GM19397 (cell line): ENCODE measurements around the gene DNAJB11.
"Not testable (repeated sequence)": the region's sequence is repeated elsewhere in the genome, so short reads cannot be mapped to it uniquely, and the experiment has no call there.

Experiments
- ATAC-seq: cut with Tn5 transposase; IDR thresholded peaks from one replicate; pipeline ENCODE4 v1.9.1; 2021; ENCODE audit warnings: mild to moderate bottlenecking, moderate library complexity; ENCODE audit not compliant: unreplicated experiment

The DNAJB11 gene

DNA sequence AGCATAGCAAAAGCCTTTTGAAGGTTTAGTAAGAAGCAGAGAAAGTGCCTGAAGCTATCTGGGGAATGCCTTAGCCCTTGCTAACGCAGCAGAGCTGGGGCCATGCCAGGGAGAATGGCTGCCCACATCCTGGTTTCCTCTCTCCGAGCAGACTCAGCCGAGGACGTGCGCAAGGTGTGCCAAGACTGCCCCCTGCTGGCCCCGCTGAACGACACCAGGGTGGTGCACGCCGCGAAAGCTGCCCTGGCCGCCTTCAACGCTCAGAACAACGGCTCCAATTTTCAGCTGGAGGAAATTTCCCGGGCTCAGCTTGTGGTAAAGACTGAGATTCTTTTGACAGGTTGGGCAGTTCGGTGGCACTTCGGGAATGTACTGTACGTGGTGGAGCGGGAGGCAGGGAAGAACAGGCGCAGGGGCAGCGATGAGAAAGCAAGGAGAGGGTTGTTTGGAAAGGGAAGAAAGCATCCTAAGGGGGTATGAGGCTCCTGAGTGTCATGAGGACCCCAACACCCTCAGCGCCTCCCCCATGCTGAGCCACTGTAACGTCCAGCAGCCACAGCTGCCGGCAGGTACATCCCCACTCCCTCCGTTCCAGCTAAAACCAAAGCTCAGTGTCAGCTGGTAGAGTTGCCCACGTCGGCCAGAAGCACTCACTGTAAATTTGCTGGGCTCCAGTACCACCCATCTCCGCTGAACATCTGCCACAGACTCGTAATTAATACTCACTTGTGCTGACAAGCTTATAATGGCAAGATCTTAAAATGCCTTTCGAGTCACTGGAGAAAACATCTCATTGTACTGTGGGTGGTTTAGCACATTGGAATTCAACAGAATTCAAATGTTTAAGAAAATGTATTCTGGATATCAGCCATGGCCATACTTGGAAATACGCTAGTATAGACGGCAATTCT lies 46.8 kb downstream of the DNAJB11 start:
- ATAC-seq = peak; percentile 88

- ATAC-seq = no peak
Measured at GRCh38 chr3:186618318-186618938, 47.9 kb downstream of the DNAJB11 start.

GRCh38 chr3:186619787-186620212 lies 49.3 kb downstream of the DNAJB11 start:
- no peak for ATAC-seq

DNA sequence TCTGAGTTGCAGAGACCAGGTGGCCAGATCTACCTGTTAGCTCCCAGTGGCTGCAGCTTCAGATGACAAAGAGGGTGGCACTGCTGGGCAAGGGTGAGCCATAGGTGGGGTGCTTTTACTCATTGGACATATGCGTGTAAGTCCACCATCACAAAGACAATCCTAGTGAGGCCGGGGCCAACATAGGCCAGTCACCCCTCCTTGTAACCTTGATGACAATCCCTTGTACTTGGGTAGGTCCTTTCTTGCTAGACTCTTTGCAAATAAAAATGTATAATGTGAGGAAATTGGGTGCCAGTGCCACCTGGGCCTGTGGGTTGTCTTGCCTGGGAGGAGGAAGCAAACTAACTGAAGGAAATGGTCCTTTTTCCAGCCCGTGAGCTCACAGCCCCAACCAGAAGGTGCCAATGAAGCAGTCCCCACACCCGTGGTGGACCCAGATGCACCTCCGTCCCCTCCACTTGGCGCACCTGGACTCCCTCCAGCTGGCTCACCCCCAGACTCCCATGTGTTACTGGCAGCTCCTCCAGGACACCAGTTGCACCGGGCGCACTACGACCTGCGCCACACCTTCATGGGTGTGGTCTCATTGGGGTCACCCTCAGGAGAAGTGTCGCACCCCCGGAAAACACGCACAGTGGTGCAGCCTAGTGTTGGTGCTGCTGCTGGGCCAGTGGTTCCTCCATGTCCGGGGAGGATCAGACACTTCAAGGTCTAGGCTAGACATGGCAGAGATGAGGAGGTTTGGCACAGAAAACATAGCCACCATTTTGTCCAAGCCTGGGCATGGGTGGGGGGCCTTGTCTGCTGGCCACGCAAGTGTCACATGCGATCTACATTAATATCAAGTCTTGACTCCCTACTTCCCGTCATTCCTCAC lies 49.9 kb downstream of the DNAJB11 start:
- no peak for ATAC-seq

DNA sequence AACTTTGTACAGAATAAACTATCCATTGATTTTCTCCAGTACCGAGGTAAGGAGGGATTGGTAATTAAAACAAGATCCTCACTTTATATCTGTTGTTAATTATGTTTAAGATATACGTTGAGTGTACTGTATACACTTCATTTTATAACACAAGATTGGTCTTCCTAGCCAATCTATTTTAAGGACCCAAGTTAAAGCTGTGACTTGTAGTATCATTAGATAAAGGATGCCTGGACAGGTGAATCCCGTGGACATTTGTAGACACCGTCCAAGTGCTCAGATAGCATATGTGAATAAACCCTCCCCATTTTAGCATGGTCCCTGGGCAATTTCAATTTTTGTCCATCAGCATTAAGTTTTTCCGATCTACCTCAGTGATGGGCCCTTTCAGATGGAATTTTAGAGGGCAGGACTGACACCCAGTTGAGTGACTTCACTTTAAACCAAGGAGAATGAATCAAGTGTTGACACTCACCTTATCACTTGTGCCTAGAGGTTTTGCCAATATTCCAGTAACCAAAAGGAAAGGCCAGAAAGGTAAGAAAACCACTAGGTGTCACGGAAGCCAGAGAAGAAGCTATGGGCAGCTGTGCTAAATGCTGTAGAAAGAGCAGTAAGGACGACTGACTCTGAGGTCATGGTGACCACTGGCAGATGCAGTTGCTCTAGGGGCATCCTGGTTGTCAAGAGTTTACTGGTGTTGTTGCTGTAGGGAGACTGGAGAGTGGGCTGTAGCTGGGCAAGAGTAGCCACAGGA lies 51.6 kb downstream of the DNAJB11 start:
- no peak for ATAC-seq

GRCh38 chr3:186622651-186623310 lies 52.3 kb downstream of the DNAJB11 start:
- ATAC-seq = no peak

DNA sequence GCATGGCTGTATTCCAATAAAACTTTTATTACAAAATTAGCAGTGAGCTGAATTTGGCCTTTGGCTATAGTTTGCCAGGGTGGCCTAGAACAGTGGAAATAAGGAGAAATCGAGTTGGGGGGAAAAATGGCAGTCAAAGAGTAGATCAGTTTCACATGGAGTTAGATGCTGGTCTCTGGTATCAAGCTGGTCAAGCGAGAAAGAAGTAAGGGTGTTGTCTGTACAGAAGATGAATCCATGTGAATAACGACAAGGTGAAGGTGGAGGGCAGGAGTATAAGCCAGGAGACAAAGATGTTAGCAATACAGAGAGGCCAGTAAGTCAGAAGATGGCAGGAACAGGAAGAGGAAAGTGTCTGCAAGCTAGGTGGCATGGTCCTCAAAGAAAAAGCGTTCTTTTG lies 54.1 kb downstream of the DNAJB11 start:
- ATAC-seq = no peak

GRCh38 chr3:186625600-186626042 lies 55.1 kb downstream of the DNAJB11 start:
- ATAC-seq = no peak

- no peak for ATAC-seq
Measured at GRCh38 chr3:186626254-186626847, 55.8 kb downstream of the DNAJB11 start.

- no peak for ATAC-seq
Measured at GRCh38 chr3:186627852-186628414, 57.4 kb downstream of the DNAJB11 start.

DNA sequence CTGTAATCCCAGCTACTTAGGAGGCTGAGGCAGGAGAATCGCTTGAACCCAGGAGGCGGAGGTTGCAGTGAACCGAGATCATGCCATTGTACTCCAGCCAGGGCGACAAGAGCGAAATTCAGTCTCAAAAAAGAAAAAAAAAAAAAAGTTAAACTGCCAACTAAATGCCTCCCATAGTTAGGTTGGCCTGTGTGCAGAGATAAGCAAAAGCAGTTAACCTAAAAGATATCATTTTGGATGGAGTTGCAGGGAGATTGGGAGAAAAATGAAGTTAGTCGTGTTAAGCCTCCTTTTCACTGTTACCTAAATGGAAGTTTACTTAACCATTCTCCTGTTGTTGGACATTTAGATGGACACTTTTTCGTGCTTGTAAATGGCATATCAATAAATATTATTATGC lies 58.2 kb downstream of the DNAJB11 start:
- ATAC-seq = no peak

GRCh38 chr3:186630950-186631641 lies 60.6 kb downstream of the DNAJB11 start:
- no peak for ATAC-seq

DNA sequence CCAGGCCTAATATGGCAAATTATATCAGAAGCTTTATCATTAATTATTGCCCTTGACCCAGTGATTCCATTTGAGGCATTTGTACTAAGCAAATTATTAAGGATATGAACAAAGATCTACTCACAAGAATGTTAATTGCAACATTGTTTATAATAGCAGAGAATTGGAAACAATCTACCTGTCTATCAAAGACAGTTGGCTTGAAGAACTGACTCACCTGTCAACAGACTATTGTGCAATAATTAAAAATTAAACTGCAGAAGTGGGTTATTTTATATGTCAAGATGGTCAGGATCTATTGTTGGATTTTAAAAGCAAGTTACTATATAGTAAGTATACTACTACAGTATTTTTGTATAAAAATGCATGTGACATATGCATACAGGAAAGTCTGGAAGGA lies 63.0 kb downstream of the DNAJB11 start:
- ATAC-seq = no peak

GRCh38 chr3:186634207-186634606 lies 63.7 kb downstream of the DNAJB11 start:
- not testable (repeated sequence) for ATAC-seq
